Heart left ventricle (tissue), 13 donors: ENCODE results near the gene CHD3.

Experiments used
- POLR2A ChIP-seq, 2 donors: fragments of 450-650 bp; IDR thresholded peaks; one replicate each; pipeline ENCODE4 v1.6.1; 2017; ENCODE audit warnings: antibody characterized with exemption in 2 of 2, mild to moderate bottlenecking in 2 of 2, moderate library complexity in 2 of 2
- TF ChIP-seq, protein P1 (sequence below), 12 donors: fragments of 200-600 bp; sonication (generic) in 4 of 12; IDR thresholded peaks; one replicate each; pipeline versions ENCODE4 v1.5.0 to v1.8.0; 2018 to 2022; ENCODE audit warnings: antibody characterized with exemption in 12 of 12, mild to moderate bottlenecking in 5 of 12
- donor health status: ischemic (EF 13 %, LVEDD 7.1; RV severe dilation, severe dysfunction).
- donor health status: DM: no; HTN: yes; CAD: no.
- donor health status: DM: no; HTN: no; CAD: no.
- donor health status: ischemic (EF 25% LVEDD 6.9; RV normal size, moderate dysfunction).
- donor health status: ischemic (EF 25% LVEDD 5.7; RV mildly dilated, moderate dysfunction).
- donor health status: ischemic (EF 35%, LVEDD 5.7; RV mildly dilated, moderate dysfunction).
- donor health status: nonischemic (EF 11% LVEDD 7.7; RV severe dilation, severe dysfunction).
- donor health status: DM: yes; HTN: yes; CAD: no.
- donor health status: PGD.
- donor health status: ischemic (EF 29% LVEDD 5.4; RV normal size, mild dysfunction).
- donor health status: nonischemic (EF 23%, LVEDD 6.1; RV moderate dilation, normal function).

DNA sequence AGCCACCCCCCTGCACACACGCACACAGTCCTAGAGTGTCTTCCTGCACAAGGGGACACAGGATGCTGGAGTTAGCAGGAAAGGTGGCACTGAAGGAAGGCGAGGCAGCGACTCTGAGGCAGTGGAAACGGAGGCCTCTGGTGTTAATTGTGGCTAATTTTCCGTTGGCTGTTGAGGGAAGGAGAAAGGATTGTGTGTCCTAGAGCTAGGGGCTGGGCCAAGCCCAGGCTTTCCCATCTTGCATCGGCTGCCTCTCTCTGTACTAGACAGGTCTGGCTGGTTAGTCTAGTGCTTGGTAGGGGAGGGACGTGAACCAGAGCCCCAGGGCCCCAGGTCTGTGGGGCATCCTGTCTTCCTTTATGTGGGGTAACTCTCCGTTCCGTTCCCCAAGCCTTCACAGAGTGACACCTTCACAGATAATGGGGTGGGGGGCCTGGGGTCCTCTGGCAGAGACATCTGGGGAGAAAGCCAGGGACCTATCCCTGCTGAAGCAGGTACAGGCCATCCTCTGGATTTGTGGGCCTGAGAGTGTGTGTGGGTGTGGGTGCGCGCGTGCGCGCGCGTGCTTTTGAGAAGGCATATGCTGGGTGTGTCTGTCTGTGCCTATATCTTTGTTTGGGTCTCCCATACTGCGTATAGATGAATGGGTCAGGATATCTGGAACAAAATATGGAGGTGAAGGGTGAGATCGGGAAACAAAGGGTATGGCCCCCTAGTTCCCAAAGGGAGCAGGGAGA, at the start of gene CHD3:
- TF ChIP-seq, protein P1, sequence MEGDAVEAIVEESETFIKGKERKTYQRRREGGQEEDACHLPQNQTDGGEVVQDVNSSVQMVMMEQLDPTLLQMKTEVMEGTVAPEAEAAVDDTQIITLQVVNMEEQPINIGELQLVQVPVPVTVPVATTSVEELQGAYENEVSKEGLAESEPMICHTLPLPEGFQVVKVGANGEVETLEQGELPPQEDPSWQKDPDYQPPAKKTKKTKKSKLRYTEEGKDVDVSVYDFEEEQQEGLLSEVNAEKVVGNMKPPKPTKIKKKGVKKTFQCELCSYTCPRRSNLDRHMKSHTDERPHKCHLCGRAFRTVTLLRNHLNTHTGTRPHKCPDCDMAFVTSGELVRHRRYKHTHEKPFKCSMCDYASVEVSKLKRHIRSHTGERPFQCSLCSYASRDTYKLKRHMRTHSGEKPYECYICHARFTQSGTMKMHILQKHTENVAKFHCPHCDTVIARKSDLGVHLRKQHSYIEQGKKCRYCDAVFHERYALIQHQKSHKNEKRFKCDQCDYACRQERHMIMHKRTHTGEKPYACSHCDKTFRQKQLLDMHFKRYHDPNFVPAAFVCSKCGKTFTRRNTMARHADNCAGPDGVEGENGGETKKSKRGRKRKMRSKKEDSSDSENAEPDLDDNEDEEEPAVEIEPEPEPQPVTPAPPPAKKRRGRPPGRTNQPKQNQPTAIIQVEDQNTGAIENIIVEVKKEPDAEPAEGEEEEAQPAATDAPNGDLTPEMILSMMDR (IDR thresholded peaks at IDR 0.05): no peak
- no peak for TF ChIP-seq POLR2A (IDR thresholded peaks at IDR 0.05)
